ENCODE data around the gene PSMD10.

- TF ChIP-seq CTCF (IDR thresholded peaks at IDR 0.05) (no peak), EP300 (IDR thresholded peaks at IDR 0.05) (no peak), POLR2A (IDR thresholded peaks at IDR 0.05) (no peak)
These were observed 19.8 kb downstream of the PSMD10 start for GRCh38 chrX:108071578-108071977.
